Measurements from ENCODE around the gene ZNF579. TPM values are rescaled to one million over a fixed set of nuclear protein-coding genes. Genes with fewer than 3 reads are reported as not detected.

ZNF579 gene
- total and polyA plus RNA-seq, 9 of the 15 experiments (the other 6 are each of a cell fraction or from before 2014, with no cell fraction given), result 0.06 to 15.9 (median 1.6) TPM

DNA sequence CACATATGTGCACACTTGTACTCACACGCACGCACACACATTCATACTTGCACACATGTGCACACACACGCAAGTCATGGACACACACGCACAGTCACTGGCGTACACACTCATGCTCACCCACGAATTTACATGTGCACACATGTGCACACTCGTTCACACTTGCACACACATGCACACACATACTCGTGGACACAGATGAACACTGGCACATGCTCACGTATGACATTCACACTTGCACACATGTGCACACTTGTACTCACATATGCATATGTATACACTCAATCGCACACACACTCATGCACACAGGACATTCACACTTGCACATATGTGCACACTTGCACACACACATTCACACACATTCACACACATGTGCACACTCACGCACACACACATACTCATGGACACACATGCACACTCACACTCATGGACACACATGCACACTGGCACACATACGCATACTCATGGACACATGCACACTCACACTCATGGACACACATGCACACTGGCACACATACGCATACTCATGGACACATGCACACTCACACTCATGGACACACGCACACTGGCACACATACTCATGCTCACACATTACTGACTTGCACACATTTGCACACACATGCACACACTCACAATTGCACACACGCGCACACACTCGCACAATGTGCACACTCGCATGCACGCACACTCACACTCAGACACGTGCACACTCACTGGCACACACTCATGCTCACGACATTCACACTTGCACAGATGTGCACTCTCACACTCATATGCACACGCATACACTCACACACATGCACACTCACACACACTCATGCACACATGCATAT lies 53.2 kb downstream of the ZNF579 start:
- H4K20me1 ChIP-seq (replicated peaks; ENCODE audit: control insufficient read depth, insufficient read depth, low read length), result no peaks in the 10 kb centered on the region
- WGBS (ENCODE audit: insufficient coverage, low coverage, missing lambda C conversion rate), result 50% methylated on average over 22 of the region's 22 CpGs
- H2AFZ ChIP-seq (ENCODE audit: low read depth, low read length), result no peak overlapping the region
- CTCF ChIA-PET (ENCODE audit: low intra/inter-chr PET ratio), result no interaction called here
- H3K4me3 ChIP-seq, result no peak overlapping the region
- H3K9me3 ChIP-seq (replicated peaks; ENCODE audit: control insufficient read depth, insufficient read depth, low read depth, low read length), result peaks cover 12% of the 10 kb centered on the region
- intact Hi-C loops (cut with micrococcal nuclease), result no loop called here
- no peak overlapping the region for H3K27ac ChIP-seq (ENCODE audit: extremely low read depth, low read depth, low read length)
- peaks cover 0 to 31% of the 10 kb centered on the region in 2 experiments; a peak in 3 of 5 replicates for H3K4me1 ChIP-seq (replicated peaks in 1 of 2; ENCODE audit: control insufficient read depth in 2 of 2, insufficient read depth in 2 of 2, low read length in 2 of 2)
- no peak overlapping the region for H3K4me2 ChIP-seq (ENCODE audit: insufficient read depth, low read length)
- DNase-seq (ENCODE audit: extremely low read depth in 1 of 4, low spot score in 3 of 4) (no peak), FAIRE-seq (no peak), ATAC-seq (no peak)
- no peaks in the 10 kb centered on the region for H3K9me1 ChIP-seq (ENCODE audit: control insufficient read depth, insufficient read depth, low read length)
- no TSS peak for BruUV-seq (replicated peaks)
- H3K27me3 ChIP-seq (ENCODE audit: control insufficient read depth in 2 of 2, insufficient read depth in 2 of 2, low read length in 2 of 2), result no peaks in the 10 kb centered on the region; a peak in 2 of 5 replicates
- in situ Hi-C loops (cut with MboI), result no loop called here
- no peaks in the 10 kb centered on the region for H3K36me3 ChIP-seq (ENCODE audit: control insufficient read depth, insufficient read depth, low read length)
- H3K79me2 ChIP-seq (ENCODE audit: control insufficient read depth, insufficient read depth, low read length), result no peaks in the 10 kb centered on the region
- POLR2A ChIA-PET, result interaction anchor here (1.0 kb wide), 1 partner anchor 38 kb away, joined by 3 read pairs; no protein-coding TSS in a partner anchor
- no peak overlapping the region for H3K9ac ChIP-seq (ENCODE audit: insufficient read depth in 1 of 2, low read depth in 2 of 2, low read length in 2 of 2)
- TF ChIP-seq, protein P1, sequence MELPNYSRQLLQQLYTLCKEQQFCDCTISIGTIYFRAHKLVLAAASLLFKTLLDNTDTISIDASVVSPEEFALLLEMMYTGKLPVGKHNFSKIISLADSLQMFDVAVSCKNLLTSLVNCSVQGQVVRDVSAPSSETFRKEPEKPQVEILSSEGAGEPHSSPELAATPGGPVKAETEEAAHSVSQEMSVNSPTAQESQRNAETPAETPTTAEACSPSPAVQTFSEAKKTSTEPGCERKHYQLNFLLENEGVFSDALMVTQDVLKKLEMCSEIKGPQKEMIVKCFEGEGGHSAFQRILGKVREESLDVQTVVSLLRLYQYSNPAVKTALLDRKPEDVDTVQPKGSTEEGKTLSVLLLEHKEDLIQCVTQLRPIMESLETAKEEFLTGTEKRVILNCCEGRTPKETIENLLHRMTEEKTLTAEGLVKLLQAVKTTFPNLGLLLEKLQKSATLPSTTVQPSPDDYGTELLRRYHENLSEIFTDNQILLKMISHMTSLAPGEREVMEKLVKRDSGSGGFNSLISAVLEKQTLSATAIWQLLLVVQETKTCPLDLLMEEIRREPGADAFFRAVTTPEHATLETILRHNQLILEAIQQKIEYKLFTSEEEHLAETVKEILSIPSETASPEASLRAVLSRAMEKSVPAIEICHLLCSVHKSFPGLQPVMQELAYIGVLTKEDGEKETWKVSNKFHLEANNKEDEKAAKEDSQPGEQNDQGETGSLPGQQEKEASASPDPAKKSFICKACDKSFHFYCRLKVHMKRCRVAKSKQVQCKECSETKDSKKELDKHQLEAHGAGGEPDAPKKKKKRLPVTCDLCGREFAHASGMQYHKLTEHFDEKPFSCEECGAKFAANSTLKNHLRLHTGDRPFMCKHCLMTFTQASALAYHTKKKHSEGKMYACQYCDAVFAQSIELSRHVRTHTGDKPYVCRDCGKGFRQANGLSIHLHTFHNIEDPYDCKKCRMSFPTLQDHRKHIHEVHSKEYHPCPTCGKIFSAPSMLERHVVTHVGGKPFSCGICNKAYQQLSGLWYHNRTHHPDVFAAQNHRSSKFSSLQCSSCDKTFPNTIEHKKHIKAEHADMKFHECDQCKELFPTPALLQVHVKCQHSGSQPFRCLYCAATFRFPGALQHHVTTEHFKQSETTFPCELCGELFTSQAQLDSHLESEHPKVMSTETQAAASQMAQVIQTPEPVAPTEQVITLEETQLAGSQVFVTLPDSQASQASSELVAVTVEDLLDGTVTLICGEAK (IDR thresholded peaks at IDR 0.05), result no peak
- TF ChIP-seq, protein P1 (CRISPR knock-in tag; IDR thresholded peaks at IDR 0.05), result peak; percentile 31; the same call in 1 of the 2 replicates
- TF ChIP-seq TOE1 (IDR thresholded peaks at IDR 0.05; ENCODE audit: borderline replicate concordance), result no peak
- peak; percentile 58; the same call in 1 of the 2 replicates for TF ChIP-seq TOE1 (CRISPR knock-in tag; IDR thresholded peaks at IDR 0.05; ENCODE audit: borderline replicate concordance, low read depth)
- 0 out of 4 replicates have a peak, but pooled peaks of 1 of the 2 experiments have one; percentile 38 for TF ChIP-seq KDM4B (IDR thresholded peaks at IDR 0.05; ENCODE audit: borderline replicate concordance in 2 of 2, low read depth in 1 of 2)
- no peak for TF ChIP-seq E4F1 (CRISPR knock-in tag; IDR thresholded peaks at IDR 0.05; ENCODE audit: borderline replicate concordance)

All from K562 (cell line).